HG02943 (cell line): ENCODE measurements around the gene SEPSECS.

Source experiments
- ATAC-seq: cut with Tn5 transposase; IDR thresholded peaks from one replicate; pipeline ENCODE4 v1.9.1; 2021; ENCODE audit warnings: mild to moderate bottlenecking, low read depth, moderate library complexity; ENCODE audit not compliant: unreplicated experiment

Gene SEPSECS

GRCh38 chr4:25159837-25160713, at the start of gene SEPSECS:
Gene SEPSECS, minus strand, starts transcription at chr4:25160449. Its CDS starts 80 bp downstream, at chr4:25160369.
- peak; percentile 87 for ATAC-seq

- no peak for ATAC-seq
These were observed 49.5 kb upstream of the SEPSECS start for GRCh38 chr4:25209702-25210101.

GRCh38 chr4:25207997-25208396, 47.7 kb upstream of the SEPSECS start:
- ATAC-seq, result no peak

GRCh38 chr4:25198713-25199112, 38.5 kb upstream of the SEPSECS start:
- ATAC-seq, result no peak

GRCh38 chr4:25190407-25190806, 30.2 kb upstream of the SEPSECS start:
- ATAC-seq, result no peak

GRCh38 chr4:25184056-25184455, 23.8 kb upstream of the SEPSECS start:
- ATAC-seq, result no peak

- no peak for ATAC-seq
These were observed 22.7 kb upstream of the SEPSECS start for GRCh38 chr4:25182937-25183336.

GRCh38 chr4:25180524-25181131, 20.4 kb upstream of the SEPSECS start:
- ATAC-seq, result peak; percentile 85

GRCh38 chr4:25178838-25179261, 18.6 kb upstream of the SEPSECS start:
- no peak for ATAC-seq

- no peak for ATAC-seq
These were observed 16.9 kb upstream of the SEPSECS start for GRCh38 chr4:25177147-25177546.

GRCh38 chr4:25174674-25175073, 14.4 kb upstream of the SEPSECS start:
- no peak for ATAC-seq

- ATAC-seq, result no peak
These were observed 13.0 kb upstream of the SEPSECS start for GRCh38 chr4:25172961-25173915.

- ATAC-seq, result no peak
These were observed 11.1 kb upstream of the SEPSECS start for GRCh38 chr4:25171201-25171865.

GRCh38 chr4:25169446-25169845, 9.2 kb upstream of the SEPSECS start:
- no peak for ATAC-seq

- no peak for ATAC-seq
These were observed 5.7 kb upstream of the SEPSECS start for GRCh38 chr4:25165916-25166315.

- ATAC-seq, result no peak
These were observed 2.9 kb upstream of the SEPSECS start for GRCh38 chr4:25163196-25163595.

GRCh38 chr4:25162566-25162965, 2.3 kb upstream of the SEPSECS start:
- no peak for ATAC-seq

GRCh38 chr4:25161593-25161950, 1.3 kb upstream of the SEPSECS start:
- no peak for ATAC-seq

GRCh38 chr4:25160714-25161592, 704 bp upstream of the SEPSECS start:
- peak; percentile 44 for ATAC-seq
